Left ventricle myocardium inferior (tissue), 1 donor: ENCODE results near the gene CCL19. TPM values are rescaled to one million over a fixed set of nuclear protein-coding genes. Genes with fewer than 3 reads are reported as not detected.

Experiments used
- DNase-seq: peaks from one replicate; pipeline ENCODE4 v3.0.0-alpha.2; 2020
- H3K27ac ChIP-seq: fragments of 200-600 bp; replicated peaks from 2 replicates; pipeline ENCODE4 v1.8.0; 2021
- H3K27me3 ChIP-seq: fragments of 200-600 bp; 2 replicates; pipeline ENCODE4 v1.8.0; 2021; ENCODE audit warnings: low read depth
- H3K36me3 ChIP-seq: fragments of 200-600 bp; 2 replicates; pipeline ENCODE4 v1.8.0; 2021
- H3K4me1 ChIP-seq: fragments of 200-600 bp; 2 replicates; pipeline ENCODE4 v1.8.0; 2021
- H3K4me3 ChIP-seq: fragments of 200-600 bp; 2 replicates; pipeline ENCODE4 v1.8.0; 2021; ENCODE audit warnings: mild to moderate bottlenecking, moderate library complexity
- H3K9me3 ChIP-seq: fragments of 200-600 bp; replicated peaks from 2 replicates; pipeline ENCODE4 v1.8.0; 2021
- intact Hi-C: fragments of 100-400 bp; cut with micrococcal nuclease; formaldehyde crosslinking; loops from one replicate; pipeline ENCODE4 v1.11.0; 2022
- total RNA-seq: library from RNA; stranded (reverse); fragmentation: NEBNext Ultra II Directional; extraction: Animal tissue kit (Norgen Biotek cat#: 25700); gene quantifications from one replicate; pipeline ENCODE4 v1.2.1, GENCODE V29; 2021
- TF ChIP-seq, protein P1 (sequence below): fragments of 200-600 bp; IDR thresholded peaks from 2 replicates; pipeline ENCODE4 v1.8.0; 2021; ENCODE audit warnings: antibody characterized with exemption, mild to moderate bottlenecking, borderline replicate concordance
- donor health status: DM: no; HTN: yes; CAD: no; lungs with severe emphysema.

Gene CCL19
- total RNA-seq, 1 donor from 2014 or later = 0.69 TPM

DNA sequence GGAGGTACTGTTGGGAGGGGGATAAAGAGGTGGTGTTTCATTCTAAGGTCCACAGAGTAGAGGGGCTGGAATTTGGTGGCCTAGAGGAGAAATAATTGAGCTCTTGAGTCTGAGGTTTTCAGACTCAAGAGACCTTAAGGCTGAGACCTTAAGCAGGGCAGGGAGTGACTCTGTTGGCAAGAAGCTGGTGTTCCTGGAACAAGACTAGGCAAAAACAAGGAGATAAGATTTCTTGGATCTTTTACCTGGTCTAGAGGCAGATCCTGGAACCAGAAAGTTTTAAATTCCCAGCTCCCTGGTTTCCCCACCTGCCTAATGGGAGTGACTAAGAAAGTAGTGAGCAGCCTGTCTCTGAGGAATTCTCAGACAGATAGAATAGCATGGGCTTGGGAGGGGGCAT lies 22.9 kb upstream of the CCL19 start:
- DNase-seq = no peak
- H3K4me3 ChIP-seq = no peak overlapping the region

DNA sequence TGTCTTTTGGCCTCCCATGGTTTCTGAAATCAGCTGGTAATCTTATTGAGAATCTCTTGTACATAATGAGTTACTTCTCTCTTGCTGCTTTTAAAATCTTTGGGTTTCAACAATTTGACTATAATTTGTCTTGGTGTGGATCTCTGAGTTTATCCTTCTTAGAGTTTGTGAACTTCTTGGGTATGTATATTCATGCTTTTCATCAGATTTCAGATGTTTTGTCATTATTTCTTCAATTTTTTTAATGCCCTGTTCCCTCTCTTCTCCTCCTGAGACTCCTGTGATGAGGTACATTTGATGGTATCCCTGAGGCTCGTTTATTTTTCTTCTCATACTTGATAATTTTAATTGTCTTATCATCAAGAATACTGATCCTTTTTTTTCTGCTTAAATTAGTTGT lies 21.1 kb upstream of the CCL19 start:
- TF ChIP-seq, protein P1, sequence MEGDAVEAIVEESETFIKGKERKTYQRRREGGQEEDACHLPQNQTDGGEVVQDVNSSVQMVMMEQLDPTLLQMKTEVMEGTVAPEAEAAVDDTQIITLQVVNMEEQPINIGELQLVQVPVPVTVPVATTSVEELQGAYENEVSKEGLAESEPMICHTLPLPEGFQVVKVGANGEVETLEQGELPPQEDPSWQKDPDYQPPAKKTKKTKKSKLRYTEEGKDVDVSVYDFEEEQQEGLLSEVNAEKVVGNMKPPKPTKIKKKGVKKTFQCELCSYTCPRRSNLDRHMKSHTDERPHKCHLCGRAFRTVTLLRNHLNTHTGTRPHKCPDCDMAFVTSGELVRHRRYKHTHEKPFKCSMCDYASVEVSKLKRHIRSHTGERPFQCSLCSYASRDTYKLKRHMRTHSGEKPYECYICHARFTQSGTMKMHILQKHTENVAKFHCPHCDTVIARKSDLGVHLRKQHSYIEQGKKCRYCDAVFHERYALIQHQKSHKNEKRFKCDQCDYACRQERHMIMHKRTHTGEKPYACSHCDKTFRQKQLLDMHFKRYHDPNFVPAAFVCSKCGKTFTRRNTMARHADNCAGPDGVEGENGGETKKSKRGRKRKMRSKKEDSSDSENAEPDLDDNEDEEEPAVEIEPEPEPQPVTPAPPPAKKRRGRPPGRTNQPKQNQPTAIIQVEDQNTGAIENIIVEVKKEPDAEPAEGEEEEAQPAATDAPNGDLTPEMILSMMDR = no peak
- Histone ChIP-seq H3K4me1 (peaks cover 20% of the 10 kb centered on the region), H3K36me3 (no peaks in the 10 kb centered on the region), H3K9me3 (no peaks in the 10 kb centered on the region), H3K27me3 (no peaks in the 10 kb centered on the region), H3K27ac (no peak overlapping the region), H3K4me3 (no peak overlapping the region)
- intact Hi-C loops = no loop called here
- DNase-seq = no peak

More for the DNA sequence above, 22.9 kb upstream of the CCL19 start:
- no peaks in the 10 kb centered on the region for H3K9me3 ChIP-seq
- no peaks in the 10 kb centered on the region for H3K36me3 ChIP-seq
- intact Hi-C loops = no loop called here
- H3K27me3 ChIP-seq = no peaks in the 10 kb centered on the region
- H3K4me1 ChIP-seq = peaks cover 31% of the 10 kb centered on the region
- no peak overlapping the region for H3K27ac ChIP-seq
- TF ChIP-seq, protein P1 = no peak

DNA sequence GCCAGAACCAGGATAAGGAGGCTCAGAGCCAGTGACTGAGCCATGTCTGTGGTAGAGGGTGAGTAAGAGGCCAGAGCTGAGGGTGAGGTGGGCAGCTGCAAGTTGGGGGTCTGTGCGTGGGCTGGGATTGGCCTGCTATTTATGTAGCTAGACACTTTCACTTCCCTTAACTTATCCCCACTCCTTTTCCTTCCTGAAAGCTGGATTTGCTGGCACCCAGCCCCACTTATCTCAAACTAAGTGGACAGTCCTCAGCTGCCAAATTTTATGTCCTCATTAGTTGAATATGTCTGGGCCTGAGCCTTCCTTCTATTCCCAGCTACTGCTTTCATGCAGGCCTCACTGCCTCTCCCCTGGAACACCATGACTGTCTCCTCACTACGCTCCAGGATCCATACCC lies 18.9 kb upstream of the CCL19 start, which contains the start of gene CCL21:
CCL21 (minus strand) TSS at position 114 of the 400 bp plus-strand sequence; CDS start at position 44, 70 bp downstream.
- TF ChIP-seq, protein P1 = no peak
- peak; percentile 79 for DNase-seq
- Histone ChIP-seq H3K27me3 (no peaks in the 10 kb centered on the region), H3K27ac (peak within 1 kb of the TSS; percentile 77), H3K4me3 (no peak within 1 kb of the TSS), H3K36me3 (no peaks in the 10 kb centered on the region), H3K9me3 (no peaks in the 10 kb centered on the region), H3K4me1 (peaks cover 20% of the 10 kb centered on the region)
- intact Hi-C loops = no loop called here

DNA sequence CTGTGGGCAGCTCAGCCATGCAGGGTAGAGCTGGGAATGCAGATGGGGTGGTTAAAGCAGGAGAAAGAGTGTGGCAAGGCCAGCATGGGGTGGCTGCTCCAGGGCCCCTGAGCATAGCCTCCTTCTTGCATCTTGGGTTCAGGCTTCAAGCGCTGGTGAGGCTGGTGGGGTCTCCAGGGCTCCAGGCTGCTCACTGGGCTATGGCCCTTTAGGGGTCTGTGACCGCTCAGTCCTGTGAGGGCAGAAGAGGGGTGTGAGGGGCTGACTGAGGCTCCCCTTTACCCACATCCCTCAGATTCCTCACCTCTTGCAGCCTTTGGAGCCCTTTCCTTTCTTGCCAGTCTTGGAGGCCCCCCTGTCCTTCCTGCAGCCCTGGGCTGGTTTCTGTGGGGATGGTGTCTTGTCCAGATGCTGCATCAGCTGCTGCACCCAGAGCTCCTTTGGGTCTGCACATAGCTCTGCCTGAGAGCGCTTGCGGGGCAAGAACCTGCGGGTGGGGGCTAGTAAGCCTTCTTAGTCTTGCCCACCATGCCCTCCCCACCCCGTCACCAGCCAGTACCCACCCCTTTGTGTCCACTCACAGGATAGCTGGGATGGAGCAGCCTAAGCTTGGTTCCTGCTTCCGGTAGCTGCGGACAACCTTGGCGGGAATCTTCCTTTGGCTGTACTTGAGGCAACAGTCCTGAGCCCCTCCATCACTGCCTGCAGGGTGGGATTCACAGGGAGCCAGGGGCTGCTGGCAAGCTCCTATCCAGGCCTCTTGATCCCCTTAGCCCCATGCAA lies 18.3 kb upstream of the CCL19 start:
- Histone ChIP-seq H3K4me1 (peaks cover 16% of the 10 kb centered on the region), H3K27me3 (no peaks in the 10 kb centered on the region), H3K27ac (peak overlapping the region; percentile 77), H3K36me3 (no peaks in the 10 kb centered on the region), H3K9me3 (no peaks in the 10 kb centered on the region), H3K4me3 (no peak overlapping the region)
- DNase-seq = no peak
- intact Hi-C loops = no loop called here
- TF ChIP-seq, protein P1 = no peak

GRCh38 chr9:34707130-34707529 lies 16.1 kb upstream of the CCL19 start:
- TF ChIP-seq, protein P1 = no peak
- H3K27me3 ChIP-seq = no peaks in the 10 kb centered on the region
- intact Hi-C loops = no loop called here
- DNase-seq = no peak
- peaks cover 19% of the 10 kb centered on the region for H3K4me1 ChIP-seq
- H3K27ac ChIP-seq = no peak overlapping the region
- no peak overlapping the region for H3K4me3 ChIP-seq
- H3K36me3 ChIP-seq = no peaks in the 10 kb centered on the region
- H3K9me3 ChIP-seq = no peaks in the 10 kb centered on the region
